Right hindlimb (tissue), 1 donor: Measurements from ENCODE around the gene KCP.

Source experiments
- DNase-seq: peaks from one replicate; pipeline ENCODE4 v3.0.0-alpha.2; 2018

The KCP gene

GRCh38 chr7:128836729-128837348 is 73.7 kb downstream of the KCP start:
- DNase-seq: no peak

- DNase-seq: peak; percentile 80
Measured at GRCh38 chr7:128835790-128836641, 74.5 kb downstream of the KCP start.

- DNase-seq: no peak
Measured at GRCh38 chr7:128835231-128835751, 75.2 kb downstream of the KCP start.

GRCh38 chr7:128833946-128834325 is 76.6 kb downstream of the KCP start:
- DNase-seq: no peak

- DNase-seq: peak; percentile 96
Measured at GRCh38 chr7:128833148-128833945, 77.2 kb downstream of the KCP start.

GRCh38 chr7:128832880-128833147 is 77.7 kb downstream of the KCP start:
- no peak for DNase-seq

- peak; percentile 95 for DNase-seq
Measured at GRCh38 chr7:128831994-128832879, 78.3 kb downstream of the KCP start.

GRCh38 chr7:128831178-128831993 is 79.1 kb downstream of the KCP start:
- DNase-seq: peak; percentile 94

GRCh38 chr7:128830231-128831177 is 80.0 kb downstream of the KCP start, which contains the start of gene FLNC:
FLNC (plus strand) TSS chr7:128830406; CDS start chr7:128830638, 232 bp downstream.
- DNase-seq: peak; percentile 87

- DNase-seq: peak; percentile 58
Measured at GRCh38 chr7:128829391-128830166, 80.9 kb downstream of the KCP start.

- DNase-seq: no peak
Measured at GRCh38 chr7:128827971-128828711, 82.4 kb downstream of the KCP start.

GRCh38 chr7:128827248-128827958 is 83.1 kb downstream of the KCP start:
- peak; percentile 60 for DNase-seq

- no peak for DNase-seq
Measured at GRCh38 chr7:128826916-128827247, 83.6 kb downstream of the KCP start.
